ENCODE measurements around the gene ACTL7B.

ACTL7B gene

GRCh38 chr9:108836319-108836718 is 19.5 kb downstream of the ACTL7B start:
- TF ChIP-seq GATA2 (IDR thresholded peaks at IDR 0.05; ENCODE audit: low read depth, low read length) (no peak), GATA3 (IDR thresholded peaks at IDR 0.05; ENCODE audit: low read depth, low read length) (no peak)

- TF ChIP-seq GATA2 (IDR thresholded peaks at IDR 0.05; ENCODE audit: low read depth, low read length): no peak
- TF ChIP-seq GATA3 (IDR thresholded peaks at IDR 0.05; ENCODE audit: low read depth, low read length): no peak
Measured at GRCh38 chr9:108835831-108836230, 20.0 kb downstream of the ACTL7B start.

- TF ChIP-seq GATA2 (IDR thresholded peaks at IDR 0.05; ENCODE audit: low read depth, low read length) (no peak), GATA3 (IDR thresholded peaks at IDR 0.05; ENCODE audit: low read depth, low read length) (no peak)
Measured at GRCh38 chr9:108834959-108835665, 20.7 kb downstream of the ACTL7B start.

- no peak for TF ChIP-seq GATA3 (IDR thresholded peaks at IDR 0.05; ENCODE audit: low read depth, low read length)
- no peak for TF ChIP-seq GATA2 (IDR thresholded peaks at IDR 0.05; ENCODE audit: low read depth, low read length)
Measured at GRCh38 chr9:108832179-108832500, 23.6 kb downstream of the ACTL7B start.

GRCh38 chr9:108831496-108832178 is 24.1 kb downstream of the ACTL7B start:
- no peak for TF ChIP-seq GATA3 (IDR thresholded peaks at IDR 0.05; ENCODE audit: low read depth, low read length)
- TF ChIP-seq GATA2 (IDR thresholded peaks at IDR 0.05; ENCODE audit: low read depth, low read length): no peak

GRCh38 chr9:108830272-108830671 is 25.5 kb downstream of the ACTL7B start:
- TF ChIP-seq GATA3 (IDR thresholded peaks at IDR 0.05; ENCODE audit: low read depth, low read length) (no peak), GATA2 (IDR thresholded peaks at IDR 0.05; ENCODE audit: low read depth, low read length) (no peak)

- no peak for TF ChIP-seq GATA3 (IDR thresholded peaks at IDR 0.05; ENCODE audit: low read depth, low read length)
Measured at GRCh38 chr9:108823829-108824228, 32.0 kb downstream of the ACTL7B start.

- TF ChIP-seq GATA3 (IDR thresholded peaks at IDR 0.05; ENCODE audit: low read depth, low read length): no peak
- TF ChIP-seq GATA2 (IDR thresholded peaks at IDR 0.05; ENCODE audit: low read depth, low read length): no peak
Measured at GRCh38 chr9:108816037-108816436, 39.7 kb downstream of the ACTL7B start.

GRCh38 chr9:108815156-108815555 is 40.6 kb downstream of the ACTL7B start:
- TF ChIP-seq GATA3 (IDR thresholded peaks at IDR 0.05; ENCODE audit: low read depth, low read length): no peak
- TF ChIP-seq GATA2 (IDR thresholded peaks at IDR 0.05; ENCODE audit: low read depth, low read length): no peak

- TF ChIP-seq GATA3 (IDR thresholded peaks at IDR 0.05; ENCODE audit: low read depth, low read length) (no peak), GATA2 (IDR thresholded peaks at IDR 0.05; ENCODE audit: low read depth, low read length) (no peak)
Measured at GRCh38 chr9:108813951-108814601, 41.7 kb downstream of the ACTL7B start.

GRCh38 chr9:108812396-108813025 is 43.3 kb downstream of the ACTL7B start:
- no peak for TF ChIP-seq GATA3 (IDR thresholded peaks at IDR 0.05; ENCODE audit: low read depth, low read length)
- TF ChIP-seq GATA2 (IDR thresholded peaks at IDR 0.05; ENCODE audit: low read depth, low read length): no peak

- no peak for TF ChIP-seq GATA2 (IDR thresholded peaks at IDR 0.05; ENCODE audit: low read depth, low read length)
- TF ChIP-seq GATA3 (IDR thresholded peaks at IDR 0.05; ENCODE audit: low read depth, low read length): no peak
Measured at GRCh38 chr9:108811944-108812343, 43.8 kb downstream of the ACTL7B start.

- TF ChIP-seq GATA3 (IDR thresholded peaks at IDR 0.05; ENCODE audit: low read depth, low read length) (no peak), GATA2 (IDR thresholded peaks at IDR 0.05; ENCODE audit: low read depth, low read length) (no peak)
Measured at GRCh38 chr9:108809269-108809668, 46.5 kb downstream of the ACTL7B start.

Data from SH-SY5Y (cell line).